Hypothalamus (tissue), 51 donors: ENCODE data around the gene RAB41.
"Not testable (repeated sequence)": the region's sequence is repeated elsewhere in the genome, so short reads cannot be mapped to it uniquely, and the experiment has no call there.

Experiments
- DNase-seq, 51 donors: peaks; one replicate each; lab custom pipeline; 2025; lab: John Stamatoyannopoulos, UW

Gene RAB41

DNA sequence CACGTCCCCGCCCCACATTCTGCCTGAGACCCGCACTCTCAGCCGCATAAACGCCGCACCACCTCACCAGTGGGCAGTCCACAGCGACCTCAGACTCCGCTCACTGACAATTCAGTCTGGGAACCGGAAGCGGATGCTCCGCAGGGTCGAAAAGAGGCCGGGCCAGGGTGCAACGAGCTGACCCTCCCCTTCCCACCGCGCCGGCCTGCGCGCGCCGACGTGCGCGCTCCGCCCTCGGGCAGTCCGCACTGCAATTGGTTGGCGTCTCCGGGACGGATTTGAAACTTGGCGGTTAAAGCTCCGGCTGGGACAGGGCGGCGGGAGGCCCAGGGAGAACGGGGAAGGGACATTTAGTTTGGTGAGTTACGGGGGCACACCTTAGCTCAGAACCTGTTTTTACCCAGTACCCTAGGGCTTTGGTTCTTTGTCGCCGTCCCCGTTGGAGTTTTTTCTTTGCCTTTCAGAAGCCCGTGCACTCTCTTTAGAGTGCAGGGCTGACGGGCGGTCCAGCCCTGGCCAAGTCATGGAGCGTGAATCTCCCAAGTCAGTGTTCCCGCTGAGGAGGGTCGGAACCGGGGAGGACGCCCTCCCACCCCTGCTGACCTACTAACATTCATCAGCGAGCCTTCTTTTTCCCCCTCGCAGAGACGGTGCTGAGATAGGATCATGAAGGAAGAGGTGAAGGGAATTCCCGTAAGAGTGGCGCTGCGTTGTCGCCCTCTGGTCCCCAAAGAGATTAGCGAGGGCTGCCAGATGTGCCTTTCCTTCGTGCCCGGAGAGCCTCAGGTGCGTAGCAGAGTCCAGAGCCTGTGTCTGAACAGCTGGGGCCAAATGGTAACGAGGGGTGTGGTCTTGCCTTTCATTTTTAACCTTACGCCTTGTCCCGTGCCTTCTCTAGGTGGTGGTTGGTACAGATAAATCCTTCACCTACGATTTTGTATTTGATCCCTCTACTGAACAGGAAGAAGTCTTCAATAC, 8.1 kb downstream of the RAB41 start, which contains the start of the genes KIF4A and PDZD11:
Gene KIF4A, plus strand, starts transcription at position 312 of the 978 bp plus-strand sequence. Its CDS starts 355 bp downstream, at position 667.
Gene PDZD11, minus strand, starts transcription at position 135 of the 978 bp plus-strand sequence. CDS start 586 bp downstream, outside the sequence.
- peak in 48 of 51 donors; percentile 2 to 76 (median 52) for DNase-seq

DNA sequence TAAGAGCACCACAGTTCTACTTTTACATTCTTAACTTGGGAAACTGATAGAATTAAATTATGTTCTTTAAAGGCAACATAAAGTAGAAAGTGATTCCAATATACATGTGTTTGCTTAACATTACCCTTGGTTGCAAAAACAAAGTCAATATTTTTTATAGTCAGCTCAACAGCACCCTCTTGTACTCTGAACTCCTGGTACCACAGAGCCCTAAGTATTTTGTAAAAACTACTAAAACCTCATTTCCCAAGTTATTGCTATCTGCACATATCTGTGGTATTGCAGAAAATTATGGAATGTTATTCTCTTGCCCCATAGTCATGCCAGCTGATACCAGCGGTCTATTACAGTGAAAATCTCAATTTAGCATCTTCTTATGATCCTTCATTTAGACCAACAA, 10.8 kb downstream of the RAB41 start:
- DNase-seq: no peak

DNA sequence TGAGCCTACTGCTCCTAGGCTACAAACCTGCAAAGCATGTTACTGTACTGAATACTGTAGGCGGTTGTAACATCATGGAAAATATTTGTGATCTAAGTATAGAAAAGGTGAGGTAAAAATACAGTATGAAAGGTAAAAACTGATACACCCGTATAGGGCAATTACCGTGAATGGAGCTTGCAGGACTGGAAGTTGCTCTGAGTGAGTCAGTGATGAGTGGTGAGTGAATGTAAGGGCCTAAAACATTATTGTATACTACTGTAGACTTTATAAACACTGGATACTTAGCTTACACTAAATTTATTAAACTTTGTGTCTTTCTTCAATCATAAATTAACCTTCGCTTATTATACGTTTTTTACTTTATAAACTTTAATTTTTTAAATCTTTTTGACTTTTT, 11.6 kb downstream of the RAB41 start:
- DNase-seq: no peak

DNA sequence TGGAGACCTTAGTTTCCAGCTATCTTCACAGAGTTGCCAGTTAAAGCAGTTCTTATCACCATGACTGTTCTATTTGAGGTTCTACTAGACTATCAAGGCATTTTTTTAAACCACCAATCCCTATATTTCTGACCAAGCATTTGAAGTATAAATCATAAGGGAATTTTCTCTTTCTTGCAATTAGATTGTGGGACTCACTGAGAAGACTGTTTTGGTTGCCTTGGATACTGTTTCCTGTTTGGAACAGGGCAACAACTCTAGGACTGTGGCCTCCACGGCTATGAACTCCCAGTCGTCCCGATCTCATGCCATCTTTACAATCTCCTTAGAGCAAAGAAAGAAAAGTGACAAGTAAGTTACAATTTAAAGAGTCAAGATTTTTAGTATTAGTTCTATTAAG, 19.7 kb downstream of the RAB41 start:
- no peak for DNase-seq

DNA sequence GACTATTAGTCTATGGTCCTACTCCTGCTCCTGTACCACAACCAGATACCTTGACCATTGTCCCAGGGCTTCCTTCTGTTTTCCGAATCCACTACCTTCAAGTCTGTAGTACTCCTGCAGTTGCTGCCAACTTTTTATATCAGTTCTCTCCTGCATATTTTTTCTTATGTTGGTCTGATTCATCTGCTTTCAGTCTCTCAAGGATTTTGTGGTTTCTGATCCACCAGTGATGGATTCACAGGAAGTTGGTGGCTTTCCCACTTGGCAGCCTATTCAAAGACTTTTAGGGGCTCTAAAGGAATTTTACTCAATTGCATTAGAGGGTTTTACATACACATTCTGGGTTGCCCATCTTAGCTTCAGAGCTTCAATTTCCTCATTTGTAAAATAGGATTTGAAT, 31.5 kb downstream of the RAB41 start:
- no peak for DNase-seq

DNA sequence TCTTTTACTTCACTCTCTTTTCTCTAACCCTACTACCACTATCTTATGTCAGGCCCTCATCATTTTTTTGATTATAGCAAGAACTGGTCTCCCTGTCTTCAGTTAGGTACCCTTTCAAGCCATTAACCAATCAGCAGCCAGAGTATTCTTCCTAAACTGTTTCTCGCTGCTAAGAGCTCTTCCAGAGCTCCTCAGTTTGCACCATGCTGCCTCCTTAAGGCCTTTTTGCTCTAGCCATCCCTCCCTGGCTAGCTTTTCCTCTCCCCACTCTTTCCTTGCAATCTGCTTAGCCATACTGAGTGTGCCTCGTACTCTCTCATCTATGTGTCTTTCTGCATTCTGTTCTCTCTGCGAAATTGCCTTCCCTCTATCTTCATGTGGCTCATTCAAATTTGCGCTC, 40.8 kb downstream of the RAB41 start:
- DNase-seq: no peak

DNA sequence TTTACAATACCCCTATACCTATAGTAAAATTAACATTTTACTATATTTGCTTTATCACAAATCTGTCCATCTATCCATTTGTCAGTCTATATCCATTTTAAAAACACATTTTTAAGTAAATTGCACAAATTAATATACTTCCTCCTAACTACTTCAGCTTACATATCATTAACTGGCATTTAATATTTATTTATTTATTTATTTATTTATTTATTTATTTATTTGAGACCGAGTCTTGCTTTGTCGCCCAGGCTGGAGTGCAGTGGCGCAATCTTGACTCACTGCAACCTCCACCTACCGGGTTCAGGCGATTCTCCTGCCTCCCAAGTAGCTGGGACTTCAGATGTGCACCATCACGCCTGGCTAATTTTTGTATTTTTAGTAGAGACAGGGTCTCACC, 41.7 kb downstream of the RAB41 start:
- DNase-seq: not testable (repeated sequence)

DNA sequence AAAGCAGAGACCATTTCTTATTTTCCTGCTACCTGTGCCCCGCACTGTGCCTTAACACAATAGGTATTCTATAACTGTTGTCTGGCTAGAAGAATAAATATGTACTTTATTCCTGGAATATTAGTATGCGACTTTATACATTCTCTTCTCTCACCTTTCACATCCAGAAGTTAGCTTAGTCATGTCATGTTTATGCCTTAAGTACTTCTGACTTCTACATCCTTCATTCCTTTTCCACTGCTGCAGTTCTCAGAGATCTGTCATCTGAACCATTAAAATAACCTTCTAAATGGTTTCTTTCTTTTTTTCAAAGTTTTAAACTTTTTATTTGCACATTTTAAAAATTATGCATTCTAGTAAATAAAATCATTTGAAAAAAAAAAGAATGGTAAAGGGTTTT, 42.4 kb downstream of the RAB41 start:
- DNase-seq: no peak

DNA sequence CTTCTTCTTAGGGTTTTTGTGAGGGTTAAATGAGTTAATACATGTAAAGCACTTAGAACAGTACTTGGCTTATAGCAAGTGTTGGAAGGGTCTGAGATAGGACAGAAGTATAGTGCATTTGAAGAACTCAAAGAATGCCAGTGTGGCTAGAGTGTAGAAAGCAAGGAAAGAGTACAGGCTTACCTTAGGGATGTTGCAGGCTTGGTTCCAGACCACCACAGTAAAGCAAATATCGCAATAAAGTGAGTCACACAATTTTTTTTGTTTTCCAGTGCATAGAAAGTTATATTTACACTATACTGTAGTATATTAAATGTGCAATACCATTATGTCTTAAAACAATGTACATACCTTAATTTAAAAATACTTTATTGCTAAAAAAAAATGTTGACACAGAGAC, 49.2 kb downstream of the RAB41 start:
- no peak for DNase-seq

DNA sequence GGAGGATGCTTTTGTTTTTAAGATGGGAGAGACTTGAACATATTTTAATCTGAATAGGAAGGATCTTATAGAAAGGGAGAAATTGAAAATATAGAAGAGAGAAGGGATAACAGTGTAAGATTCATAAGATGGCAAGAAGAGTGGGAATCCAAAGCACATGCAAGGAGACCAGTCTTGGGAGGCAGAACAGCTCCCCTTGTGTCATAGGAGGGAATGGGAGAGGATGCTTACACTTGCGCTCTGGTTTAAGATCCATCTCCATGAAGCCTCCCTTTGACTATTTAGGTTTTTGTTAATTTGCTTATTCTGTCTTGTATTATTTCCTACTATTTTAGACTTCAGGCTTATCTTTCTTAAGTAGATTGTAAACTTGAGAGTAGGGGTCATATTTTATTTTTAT, 50.6 kb downstream of the RAB41 start:
- DNase-seq: no peak
